CD4-positive, alpha-beta T cell treated with Interleukin-17A for 1 hour (primary cell): ENCODE measurements around the gene HNRNPA0.
A peak's percentile ranks its signal among the peaks of the same experiment; 100 is the strongest.
"Not testable (repeated sequence)": the region's sequence is repeated elsewhere in the genome, so short reads cannot be mapped to it uniquely, and the experiment has no call there.

Experiments used
- DNase-seq: peaks from one replicate; pipeline ENCODE4 v3.0.0-alpha.2; 2020

The HNRNPA0 gene

DNA sequence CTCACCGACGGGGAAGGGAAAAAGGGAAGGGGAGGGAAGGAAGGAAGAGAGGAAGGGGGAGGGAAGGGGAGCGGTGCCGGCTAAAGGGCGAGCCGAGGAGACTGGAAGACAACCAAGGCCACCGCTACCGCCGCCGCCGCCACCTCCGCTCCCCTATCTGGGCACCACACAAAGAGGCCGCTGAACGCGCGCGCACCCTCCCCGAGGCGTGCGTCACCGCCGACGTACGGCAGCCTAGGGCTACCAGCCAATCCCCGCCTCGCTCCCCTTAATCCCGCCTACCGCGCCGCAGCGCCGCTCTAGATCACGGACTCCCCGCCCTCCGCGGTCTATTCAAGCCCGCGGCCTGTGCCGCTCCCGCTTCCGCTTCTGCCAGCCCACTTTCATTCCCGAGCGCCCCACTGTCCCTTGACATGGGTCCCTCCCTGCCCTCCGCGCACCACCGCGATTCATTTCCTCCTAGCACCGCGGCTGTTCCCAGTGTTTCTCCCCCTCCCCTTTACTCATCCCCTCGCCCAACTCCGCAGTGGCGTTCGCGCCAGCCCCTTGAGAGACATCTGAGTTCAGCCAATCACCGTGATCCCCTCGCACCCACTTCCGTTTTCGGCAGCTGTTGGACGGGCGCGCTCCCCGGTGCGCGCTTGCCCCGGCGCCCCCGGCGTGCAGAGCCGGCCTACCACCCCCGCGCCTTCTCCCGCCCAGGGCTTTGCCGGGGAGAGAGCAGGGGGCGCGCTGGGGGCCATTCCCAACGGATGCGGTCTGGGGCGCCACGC is at the start of gene HNRNPA0:
Gene HNRNPA0, minus strand, starts transcription at position 176 of the 773 bp plus-strand sequence. CDS start 297 bp downstream, outside the sequence.
- DNase-seq = peak; percentile 96

GRCh38 chr5:137802282-137803210 is 48.4 kb upstream of the HNRNPA0 start:
- DNase-seq = no peak

- no peak for DNase-seq
Measured at GRCh38 chr5:137800700-137801411, 46.7 kb upstream of the HNRNPA0 start.

DNA sequence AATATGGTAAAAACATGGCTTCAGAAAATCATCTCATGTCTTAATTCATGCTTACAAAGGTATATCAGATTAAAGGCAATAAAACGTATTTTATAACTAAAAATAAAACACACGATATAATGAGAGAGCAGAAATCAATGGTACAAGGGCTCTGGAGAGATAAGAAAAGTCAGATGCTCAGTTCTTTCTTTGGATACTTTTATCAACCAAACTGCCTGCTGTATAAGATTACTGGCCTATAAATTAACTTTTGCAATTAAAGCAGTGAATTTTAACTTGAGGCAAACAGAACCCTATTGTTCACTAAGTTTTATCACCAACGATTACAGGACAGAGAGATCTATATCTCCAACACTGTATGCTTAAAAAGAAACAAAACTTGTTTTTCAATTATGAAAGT is 42.1 kb upstream of the HNRNPA0 start:
- DNase-seq = no peak

- DNase-seq = no peak
Measured at GRCh38 chr5:137794863-137795262, 40.7 kb upstream of the HNRNPA0 start.

- no peak for DNase-seq
Measured at GRCh38 chr5:137792303-137792702, 38.1 kb upstream of the HNRNPA0 start.

DNA sequence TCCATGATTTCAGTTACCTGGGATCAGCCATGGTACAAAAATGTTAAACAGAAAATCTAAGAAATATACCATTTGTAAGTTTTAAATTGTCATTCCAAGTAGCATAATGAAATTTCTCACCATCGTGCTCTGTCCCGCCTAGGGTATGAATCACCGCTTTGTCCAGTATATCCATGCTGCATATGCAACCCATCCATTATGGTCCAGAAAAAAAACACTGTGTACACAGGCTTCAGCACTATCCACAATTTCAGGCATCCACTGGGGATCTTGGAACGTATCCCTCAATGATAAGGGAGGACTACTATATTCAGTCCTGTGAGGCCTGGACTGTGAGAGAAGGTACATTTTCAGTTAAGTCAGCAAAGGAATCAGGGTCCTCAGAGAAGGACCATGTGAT is 37.6 kb upstream of the HNRNPA0 start:
- no peak for DNase-seq

DNA sequence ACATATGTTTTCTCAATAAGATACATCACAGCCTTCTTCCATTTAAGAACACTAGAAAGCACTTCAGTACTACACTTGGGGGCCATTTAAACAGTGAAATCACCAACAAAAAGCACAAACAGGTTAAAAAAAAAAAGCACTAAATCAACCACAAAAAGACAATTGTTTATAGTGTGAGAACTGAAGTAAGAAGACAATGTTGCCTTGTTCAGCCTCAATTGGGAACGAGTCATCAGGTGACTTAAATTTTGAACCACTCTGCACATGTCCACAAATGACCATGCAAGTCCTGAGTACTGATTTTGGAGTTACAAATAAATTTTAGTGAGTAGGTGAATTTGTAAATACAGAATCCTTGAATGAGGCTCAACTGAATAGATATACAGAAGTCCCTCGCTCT is 37.2 kb upstream of the HNRNPA0 start:
- DNase-seq = no peak

DNA sequence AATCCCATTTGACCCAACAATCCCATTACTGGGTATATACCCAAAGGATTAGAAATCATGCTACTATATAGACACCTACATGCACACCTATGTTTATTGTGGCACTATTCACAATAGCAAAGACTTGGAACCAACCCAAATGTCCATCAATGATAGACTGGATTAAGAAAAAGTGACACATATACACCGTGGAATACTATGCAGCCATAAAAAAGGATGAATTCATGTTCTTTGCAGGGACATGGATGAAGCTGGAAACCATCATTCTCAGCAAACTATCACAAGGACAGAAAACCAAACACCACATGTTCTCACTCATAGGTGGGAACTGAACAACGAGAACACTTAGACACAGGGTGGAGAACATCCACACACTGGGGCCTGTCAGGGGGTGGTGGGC is 34.4 kb upstream of the HNRNPA0 start:
- not testable (repeated sequence) for DNase-seq

DNA sequence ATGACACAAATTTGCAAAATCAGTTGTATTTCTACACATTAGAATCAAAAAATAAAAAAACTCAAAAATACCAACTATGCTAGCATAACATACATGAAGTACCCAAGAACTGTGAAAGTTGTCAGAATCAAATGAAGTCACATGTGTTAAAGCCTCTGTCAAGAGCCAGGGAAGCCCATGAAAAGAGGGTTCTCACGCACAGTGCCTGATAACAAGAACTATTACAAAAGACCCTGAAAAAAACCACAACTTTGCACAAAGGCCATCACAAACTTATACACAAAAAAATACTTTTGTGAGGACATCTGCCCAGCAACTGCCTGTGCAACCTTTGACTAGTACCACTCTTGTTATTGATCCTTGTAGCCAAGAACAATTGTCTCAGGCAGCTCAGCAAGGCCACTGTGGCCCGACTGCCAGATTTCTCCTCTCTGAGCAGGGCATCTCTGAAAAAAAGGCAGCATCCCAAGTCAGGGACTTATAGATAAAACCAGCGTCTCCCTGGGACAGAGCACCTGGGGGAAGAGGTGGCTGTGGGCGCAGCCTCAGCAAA is 28.9 kb upstream of the HNRNPA0 start:
- no peak for DNase-seq

GRCh38 chr5:137782055-137782454 is 27.9 kb upstream of the HNRNPA0 start:
- no peak for DNase-seq

GRCh38 chr5:137778772-137779564 is 24.8 kb upstream of the HNRNPA0 start:
- peak; percentile 40 for DNase-seq

- not testable (repeated sequence) for DNase-seq
Measured at GRCh38 chr5:137767937-137768336, 13.8 kb upstream of the HNRNPA0 start.

- DNase-seq = no peak
Measured at GRCh38 chr5:137761566-137761965, 7.4 kb upstream of the HNRNPA0 start.

GRCh38 chr5:137760719-137761516 is 6.8 kb upstream of the HNRNPA0 start:
- no peak for DNase-seq

- DNase-seq = no peak
Measured at GRCh38 chr5:137760294-137760693, 6.1 kb upstream of the HNRNPA0 start.

GRCh38 chr5:137758715-137759306 is 4.6 kb upstream of the HNRNPA0 start:
- DNase-seq = no peak

- no peak for DNase-seq
Measured at GRCh38 chr5:137758121-137758520, 4.0 kb upstream of the HNRNPA0 start.

- DNase-seq = no peak
Measured at GRCh38 chr5:137757634-137758033, 3.5 kb upstream of the HNRNPA0 start.

DNA sequence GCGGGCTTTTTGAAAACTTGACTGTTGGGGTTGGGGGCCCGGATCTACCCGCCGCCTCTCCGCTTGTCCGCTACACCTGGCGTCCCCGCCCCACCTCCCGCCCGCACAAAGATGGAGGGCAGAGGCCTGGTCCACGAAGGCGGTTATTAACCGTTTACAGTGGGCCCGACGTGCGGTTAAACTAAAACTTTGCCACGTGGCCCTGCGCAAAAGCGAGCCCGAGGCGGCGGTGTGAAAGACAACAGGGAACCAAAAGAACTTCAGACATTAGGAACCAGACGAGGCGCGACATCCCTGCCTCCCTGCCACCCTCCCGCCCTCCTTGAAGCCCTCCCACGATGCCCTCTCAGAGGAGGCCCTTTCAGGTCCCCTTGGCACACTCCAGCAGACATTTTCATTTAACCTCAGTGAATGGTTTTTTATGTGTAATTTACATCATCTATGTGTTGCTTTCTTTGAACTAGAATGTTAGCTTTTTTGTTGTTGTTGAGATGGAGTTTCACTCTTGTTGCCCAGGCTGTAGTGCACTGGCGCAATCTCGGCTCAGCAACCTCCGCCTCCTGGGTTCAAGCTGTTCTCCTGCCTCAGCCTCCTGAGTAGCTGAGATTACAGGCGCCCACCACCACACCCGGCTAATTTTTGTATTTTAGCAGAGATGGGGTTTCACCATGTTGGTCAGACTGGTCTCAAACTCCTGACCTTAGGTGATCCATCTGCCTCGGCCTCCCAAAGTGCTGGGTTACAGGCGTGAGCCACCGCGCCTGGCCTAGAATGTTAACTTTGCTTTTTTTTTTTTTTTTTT is 999 bp upstream of the HNRNPA0 start:
- no peak for DNase-seq
